Measurements from ENCODE around the gene HHATL. TPM values are rescaled to one million over a fixed set of nuclear protein-coding genes. Genes with fewer than 3 reads are reported as not detected.

Gene HHATL
- total RNA-seq, 2 donors from 2014 or later: 1.9 to 5.5 TPM

- Histone ChIP-seq H3K36me3 (no peaks in the 10 kb centered on the region), H3K4me1 (replicated peaks) (no peaks in the 10 kb centered on the region), H3K27me3 (replicated peaks; ENCODE audit: insufficient read depth) (peaks cover 3% of the 10 kb centered on the region), H3K4me3 (no peak overlapping the region), H3K9me3 (no peaks in the 10 kb centered on the region), H3K27ac (no peak overlapping the region)
- no peak for DNase-seq (ENCODE audit: low spot score)
- intact Hi-C loops (cut with DNase I): loop anchor here (5.0 kb wide), 1 partner anchor 43 kb away; no protein-coding TSS in a partner anchor
- WGBS: 82% methylated on average over 9 of the region's 9 CpGs
- TF ChIP-seq CTCF (IDR thresholded peaks at IDR 0.05) (no peak), POLR2AphosphoS5 (IDR thresholded peaks at IDR 0.05) (no peak), POLR2A (IDR thresholded peaks at IDR 0.05) (no peak)
Measured at GRCh38 chr3:42689421-42690014, 13.1 kb downstream of the HHATL start.

- Histone ChIP-seq H3K4me3 (no peak overlapping the region), H3K27ac (no peak overlapping the region), H3K36me3 (no peaks in the 10 kb centered on the region), H3K27me3 (replicated peaks; ENCODE audit: insufficient read depth) (peaks cover 3% of the 10 kb centered on the region), H3K4me1 (replicated peaks) (no peaks in the 10 kb centered on the region), H3K9me3 (no peaks in the 10 kb centered on the region)
- 90% methylated on average over 22 of the region's 22 CpGs for WGBS
- TF ChIP-seq CTCF (IDR thresholded peaks at IDR 0.05): no peak
- no peak for TF ChIP-seq POLR2AphosphoS5 (IDR thresholded peaks at IDR 0.05)
- no peak for TF ChIP-seq POLR2A (IDR thresholded peaks at IDR 0.05)
- intact Hi-C loops (cut with DNase I): loop anchor here (5.0 kb wide), 1 partner anchor 44 kb away; no protein-coding TSS in a partner anchor
- no peak for DNase-seq (ENCODE audit: low spot score)
Measured at GRCh38 chr3:42688487-42689420, 13.8 kb downstream of the HHATL start.

- Histone ChIP-seq H3K36me3 (no peaks in the 10 kb centered on the region), H3K27me3 (replicated peaks; ENCODE audit: insufficient read depth) (peaks cover 3% of the 10 kb centered on the region), H3K27ac (no peak overlapping the region), H3K4me3 (no peak overlapping the region), H3K4me1 (replicated peaks) (no peaks in the 10 kb centered on the region), H3K9me3 (no peaks in the 10 kb centered on the region)
- no peak for DNase-seq (ENCODE audit: low spot score)
- 91% methylated on average over 15 of the region's 15 CpGs for WGBS
- TF ChIP-seq CTCF (IDR thresholded peaks at IDR 0.05) (no peak), POLR2AphosphoS5 (IDR thresholded peaks at IDR 0.05) (no peak)
- intact Hi-C loops (cut with DNase I): loop anchor here (5.0 kb wide), 1 partner anchor 44 kb away; no protein-coding TSS in a partner anchor
Measured at GRCh38 chr3:42688016-42688415, 14.6 kb downstream of the HHATL start.

GRCh38 chr3:42686832-42687650 lies 15.6 kb downstream of the HHATL start:
- intact Hi-C loops (cut with DNase I): loop anchor here (5.0 kb wide), 1 partner anchor 45 kb away; no protein-coding TSS in a partner anchor
- H3K9me3 ChIP-seq: no peaks in the 10 kb centered on the region
- 91% methylated on average over 6 of the region's 7 CpGs for WGBS
- TF ChIP-seq POLR2A (IDR thresholded peaks at IDR 0.05) (no peak), POLR2AphosphoS5 (IDR thresholded peaks at IDR 0.05) (no peak), CTCF (IDR thresholded peaks at IDR 0.05) (no peak)
- H3K36me3 ChIP-seq: no peaks in the 10 kb centered on the region
- H3K27me3 ChIP-seq (replicated peaks; ENCODE audit: insufficient read depth): peaks cover 3% of the 10 kb centered on the region
- no peak overlapping the region for H3K27ac ChIP-seq
- H3K4me1 ChIP-seq (replicated peaks): no peaks in the 10 kb centered on the region
- DNase-seq (ENCODE audit: low spot score): no peak
- no peak overlapping the region for H3K4me3 ChIP-seq
